ENCODE measurements around the gene ABCB4. TPM values are rescaled to one million over a fixed set of nuclear protein-coding genes. Genes with fewer than 3 reads are reported as not detected.

ABCB4 gene
- total and polyA plus RNA-seq, 2 of the 8 experiments (the other 6 are each of a cell fraction or from before 2014, with no cell fraction given), result 0.54 to 0.60 TPM

DNA sequence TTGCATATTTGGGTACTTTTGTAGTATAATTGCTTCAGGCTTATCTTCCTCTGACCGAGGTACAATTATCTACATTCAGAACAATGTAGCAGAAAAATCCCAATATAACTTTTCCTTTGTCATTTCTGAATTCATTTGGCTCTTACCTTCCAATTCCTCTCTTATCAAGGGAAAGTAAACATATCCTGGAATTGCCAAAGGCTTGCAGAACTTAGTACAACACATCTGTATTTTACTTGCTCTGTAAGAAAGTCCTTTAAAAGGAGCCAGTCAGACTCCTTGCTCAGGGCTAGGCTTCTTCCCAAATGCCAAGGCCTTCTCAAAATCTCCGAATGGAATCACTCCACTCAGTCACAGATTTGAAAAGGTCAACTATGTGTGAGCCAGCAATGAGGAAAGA is 43.3 kb upstream of the ABCB4 start:
- no peak overlapping the region for H2BK15ac ChIP-seq (ENCODE audit: low read length)
- POLR2A ChIA-PET (ENCODE audit: partially characterized antibody), result no interaction called here
- H3K4me3 ChIP-seq (ENCODE audit: extremely low read depth in 1 of 4, insufficient read depth in 2 of 4, low read depth in 3 of 4, low read length in 4 of 4), result no peak overlapping the region
- no peaks in the 10 kb centered on the region for H3K27me3 ChIP-seq (replicated peaks in 1 of 4; ENCODE audit: control insufficient read depth in 3 of 4, extremely low read depth in 1 of 4, insufficient read depth in 3 of 4, low read length in 3 of 4)
- H2AK5ac ChIP-seq (ENCODE audit: low read depth, low read length), result no peak overlapping the region
- no peak overlapping the region for H4K91ac ChIP-seq (replicated peaks; ENCODE audit: insufficient read length, low read length)
- H3K23me2 ChIP-seq (ENCODE audit: low read depth, low read length), result no peaks in the 10 kb centered on the region
- H2BK12ac ChIP-seq (ENCODE audit: low read depth, low read length), result no peak overlapping the region
- FAIRE-seq (no peak), DNase-seq (ENCODE audit: low read depth in 1 of 2, low spot score in 2 of 2) (no peak)
- no peak overlapping the region for H4K5ac ChIP-seq (ENCODE audit: insufficient read length, low read depth, low read length)
- no peaks in the 10 kb centered on the region for H3K4me1 ChIP-seq (replicated peaks in 1 of 4; ENCODE audit: control insufficient read depth in 3 of 4, insufficient read depth in 4 of 4, low read length in 3 of 4)
- WGBS, 2 experiments (ENCODE audit: extremely low coverage in 1 of 2, insufficient coverage in 1 of 2, insufficient read length in 1 of 2, insufficient replicate concordance in 2 of 2, low coverage in 1 of 2, low lambda C conversion rate in 2 of 2, missing lambda C conversion rate in 1 of 2), result 84% methylated on average over 2 of the region's 2 CpGs; no CpG with 5 or more reads in 1 of the 2 experiments
- no peaks in the 10 kb centered on the region for H3K79me2 ChIP-seq (ENCODE audit: control insufficient read depth in 1 of 2, insufficient read depth in 2 of 2, low read length in 2 of 2)
- no peak overlapping the region for H2BK120ac ChIP-seq (replicated peaks; ENCODE audit: low read depth, low read length)
- H3K9me3 ChIP-seq (ENCODE audit: insufficient read depth in 2 of 2, low read depth in 1 of 2, low read length in 1 of 2), result no peaks in the 10 kb centered on the region
- no peak overlapping the region for H2AFZ ChIP-seq (ENCODE audit: low read length)
- no peaks in the 10 kb centered on the region for H3K36me3 ChIP-seq (ENCODE audit: control insufficient read depth in 2 of 4, insufficient read depth in 4 of 4, low read length in 3 of 4)
- no peak overlapping the region for H3K23ac ChIP-seq (ENCODE audit: insufficient read length)
- H2BK20ac ChIP-seq (ENCODE audit: low read length), result no peak overlapping the region
- H2BK5ac ChIP-seq (ENCODE audit: low read depth, low read length), result no peak overlapping the region
- no peak overlapping the region for H3K4ac ChIP-seq (replicated peaks; ENCODE audit: insufficient read length, low read depth, low read length)
- H3K79me1 ChIP-seq (ENCODE audit: low read depth, low read length), result no peaks in the 10 kb centered on the region
- H4K20me1 ChIP-seq (replicated peaks in 1 of 2; ENCODE audit: control insufficient read depth in 1 of 2, insufficient read depth in 2 of 2, low read length in 2 of 2), result no peaks in the 10 kb centered on the region
- CTCF ChIA-PET (ENCODE audit: partially characterized antibody), result interaction anchor here (0.5 to 1.2 kb wide), 2 partner anchors 37 to 416 kb away, joined by 3 read pairs; no protein-coding TSS in a partner anchor
- no peak for TF ChIP-seq FOSL1 (IDR thresholded peaks at IDR 0.05; ENCODE audit: insufficient read depth, low read depth, low read length)
- TF ChIP-seq EP300 (IDR thresholded peaks at IDR 0.05; ENCODE audit: borderline replicate concordance in 1 of 2, low read depth in 2 of 2, low read length in 2 of 2), result no peak
- no peak overlapping the region for H3K4me2 ChIP-seq (ENCODE audit: insufficient read depth in 1 of 2, low read depth in 2 of 2, low read length in 2 of 2)
- H3K9ac ChIP-seq (replicated peaks in 1 of 4; ENCODE audit: extremely low read depth in 1 of 4, low read depth in 3 of 4, low read length in 3 of 4), result no peak overlapping the region
- no peak overlapping the region for H3K18ac ChIP-seq (ENCODE audit: extremely low read depth, low read length)
- H3K27ac ChIP-seq (ENCODE audit: low read depth, low read length), result no peak overlapping the region
- H3K56ac ChIP-seq (replicated peaks; ENCODE audit: insufficient read length, low read depth, low read length), result no peak overlapping the region
- no peak overlapping the region for H4K8ac ChIP-seq (ENCODE audit: extremely low read depth, insufficient read depth, low read length)
- no peak overlapping the region for H3K14ac ChIP-seq (ENCODE audit: insufficient read length)
